ENCODE results near the gene SMAD2.

The SMAD2 gene

DNA sequence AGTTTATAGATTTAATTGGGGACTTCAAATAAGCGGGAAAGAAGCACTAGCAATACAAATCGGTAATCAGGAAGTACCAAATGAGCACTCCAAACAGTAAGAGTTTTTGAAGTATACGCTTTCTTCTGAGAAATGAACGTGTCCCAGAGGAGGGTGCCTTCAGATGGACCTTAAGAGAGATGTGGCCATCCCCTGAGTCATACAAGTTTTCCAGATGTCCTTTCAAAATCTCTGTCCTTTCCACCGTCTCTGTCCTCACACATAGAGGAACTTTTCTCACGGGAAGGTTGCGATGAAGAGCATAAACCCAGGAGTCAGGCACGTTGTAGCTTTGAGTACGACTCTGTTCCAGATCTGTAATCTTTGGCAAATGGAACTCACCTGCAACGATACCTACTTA lies 1.7 kb upstream of the SMAD2 start:
- Histone ChIP-seq H3K27ac (ENCODE audit: low read length) (peak overlapping the region; percentile 80), H3K9ac (ENCODE audit: low read length) (peak overlapping the region; percentile 85), H3K79me2 (ENCODE audit: low read length) (peaks cover 31% of the 10 kb centered on the region), H3K4me2 (ENCODE audit: low read length) (peak overlapping the region; percentile 92), H3K27me3 (ENCODE audit: low read depth, low read length) (peaks cover 32% of the 10 kb centered on the region), H4K20me1 (ENCODE audit: insufficient read depth, low read length) (peaks cover 24% of the 10 kb centered on the region), H3K4me1 (ENCODE audit: low read length) (peaks cover 28% of the 10 kb centered on the region), H3K4me3 (ENCODE audit: low read length) (peak overlapping the region; percentile 82), H3K9me3 (ENCODE audit: insufficient read depth, low read length) (no peaks in the 10 kb centered on the region), H3K36me3 (replicated peaks; ENCODE audit: low read depth, low read length) (no peaks in the 10 kb centered on the region), H2AFZ (ENCODE audit: low read depth, low read length) (peak overlapping the region; percentile 67)
- TF ChIP-seq EZH2phosphoT487 (IDR thresholded peaks at IDR 0.05; ENCODE audit: low read depth) = no peak
- TF ChIP-seq, protein P1, sequence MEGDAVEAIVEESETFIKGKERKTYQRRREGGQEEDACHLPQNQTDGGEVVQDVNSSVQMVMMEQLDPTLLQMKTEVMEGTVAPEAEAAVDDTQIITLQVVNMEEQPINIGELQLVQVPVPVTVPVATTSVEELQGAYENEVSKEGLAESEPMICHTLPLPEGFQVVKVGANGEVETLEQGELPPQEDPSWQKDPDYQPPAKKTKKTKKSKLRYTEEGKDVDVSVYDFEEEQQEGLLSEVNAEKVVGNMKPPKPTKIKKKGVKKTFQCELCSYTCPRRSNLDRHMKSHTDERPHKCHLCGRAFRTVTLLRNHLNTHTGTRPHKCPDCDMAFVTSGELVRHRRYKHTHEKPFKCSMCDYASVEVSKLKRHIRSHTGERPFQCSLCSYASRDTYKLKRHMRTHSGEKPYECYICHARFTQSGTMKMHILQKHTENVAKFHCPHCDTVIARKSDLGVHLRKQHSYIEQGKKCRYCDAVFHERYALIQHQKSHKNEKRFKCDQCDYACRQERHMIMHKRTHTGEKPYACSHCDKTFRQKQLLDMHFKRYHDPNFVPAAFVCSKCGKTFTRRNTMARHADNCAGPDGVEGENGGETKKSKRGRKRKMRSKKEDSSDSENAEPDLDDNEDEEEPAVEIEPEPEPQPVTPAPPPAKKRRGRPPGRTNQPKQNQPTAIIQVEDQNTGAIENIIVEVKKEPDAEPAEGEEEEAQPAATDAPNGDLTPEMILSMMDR (IDR thresholded peaks at IDR 0.05; ENCODE audit: low read depth, low read length) = no peak

DNA sequence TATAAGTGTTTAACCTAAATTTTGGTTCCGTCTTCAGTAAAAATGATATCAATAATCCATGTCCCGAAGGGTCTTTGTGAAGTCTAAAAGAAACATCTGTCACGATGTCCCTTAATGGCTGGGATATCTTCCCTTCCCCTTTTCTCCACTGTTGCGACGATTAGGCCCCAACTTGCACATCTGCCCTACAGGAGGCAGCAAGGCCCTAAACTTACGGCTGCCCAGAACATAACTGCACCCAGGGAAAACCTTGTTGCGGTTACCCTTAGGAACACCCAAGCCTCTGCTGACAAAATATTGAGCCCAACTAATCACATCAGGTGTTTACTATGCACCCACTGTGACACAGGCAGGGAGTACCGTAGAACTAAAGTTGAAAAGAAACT lies 1.3 kb upstream of the SMAD2 start:
- H3K4me2 ChIP-seq (ENCODE audit: low read length) = peak overlapping the region; percentile 92
- peak overlapping the region; percentile 85 for H3K9ac ChIP-seq (ENCODE audit: low read length)
- peak overlapping the region; percentile 67 for H2AFZ ChIP-seq (ENCODE audit: low read depth, low read length)
- H4K20me1 ChIP-seq (ENCODE audit: insufficient read depth, low read length) = peaks cover 29% of the 10 kb centered on the region
- H3K4me1 ChIP-seq (ENCODE audit: low read length) = peaks cover 24% of the 10 kb centered on the region
- peak overlapping the region; percentile 82 for H3K4me3 ChIP-seq (ENCODE audit: low read length)
- H3K27ac ChIP-seq (ENCODE audit: low read length) = peak overlapping the region; percentile 80
- TF ChIP-seq, protein P1 (IDR thresholded peaks at IDR 0.05; ENCODE audit: low read depth, low read length) = peak; percentile 82
- no peak for TF ChIP-seq EZH2phosphoT487 (IDR thresholded peaks at IDR 0.05; ENCODE audit: low read depth)
- H3K79me2 ChIP-seq (ENCODE audit: low read length) = peaks cover 35% of the 10 kb centered on the region
- H3K27me3 ChIP-seq (ENCODE audit: low read depth, low read length) = peaks cover 28% of the 10 kb centered on the region
- no peaks in the 10 kb centered on the region for H3K36me3 ChIP-seq (replicated peaks; ENCODE audit: low read depth, low read length)
- no peaks in the 10 kb centered on the region for H3K9me3 ChIP-seq (ENCODE audit: insufficient read depth, low read length)

DNA sequence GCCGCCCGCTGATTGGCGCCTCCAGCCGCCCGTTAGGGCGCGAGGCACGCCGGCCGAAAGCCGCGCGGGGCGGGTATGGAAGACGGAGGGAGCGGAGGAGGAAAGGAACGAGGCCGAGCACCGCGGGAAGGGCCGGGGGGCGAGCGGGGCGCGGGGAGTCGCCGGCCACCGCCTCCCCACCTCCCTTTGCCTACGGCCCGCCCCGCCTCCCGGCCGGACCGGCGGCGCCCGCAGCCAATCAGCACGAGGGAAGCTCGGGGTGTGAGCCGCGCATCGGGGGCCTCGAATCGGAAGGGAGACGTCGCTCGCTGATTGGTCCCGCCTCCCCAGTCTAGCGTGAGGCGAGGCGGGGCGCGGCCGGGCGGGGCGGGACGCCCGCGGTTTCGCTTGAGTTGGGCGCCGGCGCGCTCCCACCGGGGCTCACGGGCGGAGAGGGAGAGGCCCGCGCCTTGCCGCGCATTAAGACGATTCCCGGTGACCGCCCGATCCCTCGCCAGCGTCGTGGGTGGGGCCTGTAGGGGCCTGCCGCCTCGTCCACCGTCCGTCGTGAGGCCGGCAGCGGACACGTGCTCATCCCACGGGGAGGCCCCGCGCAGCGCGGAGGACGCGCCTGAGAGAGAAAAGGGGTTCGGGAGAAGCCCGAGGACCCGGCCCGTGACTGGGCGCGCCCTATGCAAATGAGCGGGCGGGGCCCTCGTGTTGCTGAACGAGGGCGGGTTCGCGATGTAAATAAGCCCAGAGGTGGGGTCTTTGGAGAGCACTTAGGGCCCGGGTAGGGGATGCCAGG lies 665 bp upstream of the SMAD2 start:
- Histone ChIP-seq H3K79me2 (ENCODE audit: low read length) (peaks cover 41% of the 10 kb centered on the region), H2AFZ (ENCODE audit: low read depth, low read length) (peak overlapping the region; percentile 67)

DNA sequence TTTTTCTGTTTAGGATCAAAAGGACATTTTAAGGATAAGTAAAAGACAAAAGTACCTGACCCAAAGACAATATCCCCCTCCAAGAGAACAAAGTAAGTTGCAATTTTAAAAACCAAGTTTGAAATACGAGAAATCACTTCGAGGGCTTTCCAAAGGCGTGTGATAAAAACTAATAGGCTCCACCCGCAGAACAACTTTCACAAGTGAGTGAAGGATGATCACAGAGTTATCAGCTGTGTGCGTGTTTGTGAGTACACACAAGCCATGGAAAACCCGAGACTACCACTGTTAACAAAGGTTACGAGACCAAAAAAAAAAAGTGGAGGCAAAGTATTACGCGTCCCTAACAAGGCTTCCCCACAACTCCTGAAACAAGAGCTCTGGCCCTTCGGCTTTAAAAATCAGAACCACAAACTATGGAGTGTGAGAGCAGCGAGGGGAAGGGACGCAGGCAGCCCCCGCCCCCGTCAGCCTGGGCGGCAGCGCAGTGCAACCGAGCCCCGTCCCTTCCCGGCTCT lies 719 bp downstream of the SMAD2 start:
- Histone ChIP-seq H4K20me1 (ENCODE audit: insufficient read depth, low read length) (peaks cover 48% of the 10 kb centered on the region), H3K27me3 (ENCODE audit: low read depth, low read length) (peaks cover 9% of the 10 kb centered on the region; the same call in 1 of the 2 replicates), H3K36me3 (replicated peaks; ENCODE audit: low read depth, low read length) (no peaks in the 10 kb centered on the region), H3K4me1 (ENCODE audit: low read length) (peaks cover 24% of the 10 kb centered on the region), H3K9me3 (ENCODE audit: insufficient read depth, low read length) (no peaks in the 10 kb centered on the region), H3K9ac (ENCODE audit: low read length) (peak overlapping the region; percentile 85), H3K4me3 (ENCODE audit: low read length) (peak overlapping the region; percentile 82), H3K79me2 (ENCODE audit: low read length) (peaks cover 55% of the 10 kb centered on the region), H3K4me2 (ENCODE audit: low read length) (peak overlapping the region; percentile 79), H3K27ac (ENCODE audit: low read length) (peak overlapping the region; percentile 80), H2AFZ (ENCODE audit: low read depth, low read length) (peak overlapping the region; percentile 44)
- TF ChIP-seq, protein P1 (IDR thresholded peaks at IDR 0.05; ENCODE audit: low read depth, low read length) = no peak
- no peak for TF ChIP-seq EZH2phosphoT487 (IDR thresholded peaks at IDR 0.05; ENCODE audit: low read depth)

More for the DNA sequence above, 665 bp upstream of the SMAD2 start:
- Histone ChIP-seq H3K27me3 (ENCODE audit: low read depth, low read length) (peaks cover 22% of the 10 kb centered on the region), H3K9me3 (ENCODE audit: insufficient read depth, low read length) (no peaks in the 10 kb centered on the region), H3K4me1 (ENCODE audit: low read length) (peaks cover 24% of the 10 kb centered on the region), H4K20me1 (ENCODE audit: insufficient read depth, low read length) (peaks cover 35% of the 10 kb centered on the region), H3K36me3 (replicated peaks; ENCODE audit: low read depth, low read length) (no peaks in the 10 kb centered on the region), H3K27ac (ENCODE audit: low read length) (peak overlapping the region; percentile 80), H3K4me3 (ENCODE audit: low read length) (peak overlapping the region; percentile 82), H3K4me2 (ENCODE audit: low read length) (peak overlapping the region; percentile 92), H3K9ac (ENCODE audit: low read length) (peak overlapping the region; percentile 85)
- TF ChIP-seq EZH2phosphoT487 (IDR thresholded peaks at IDR 0.05; ENCODE audit: low read depth) = no peak
- TF ChIP-seq, protein P1 (IDR thresholded peaks at IDR 0.05; ENCODE audit: low read depth, low read length) = no peak
